ENCODE data around the gene UNK. TPM values are rescaled to one million over a fixed set of nuclear protein-coding genes. Genes with fewer than 3 reads are reported as not detected.

UNK gene
- total and polyA plus RNA-seq, 2 donors (not counting 1 experiment from before 2014, with no cell fraction given): 15.0 to 15.2 TPM

DNA sequence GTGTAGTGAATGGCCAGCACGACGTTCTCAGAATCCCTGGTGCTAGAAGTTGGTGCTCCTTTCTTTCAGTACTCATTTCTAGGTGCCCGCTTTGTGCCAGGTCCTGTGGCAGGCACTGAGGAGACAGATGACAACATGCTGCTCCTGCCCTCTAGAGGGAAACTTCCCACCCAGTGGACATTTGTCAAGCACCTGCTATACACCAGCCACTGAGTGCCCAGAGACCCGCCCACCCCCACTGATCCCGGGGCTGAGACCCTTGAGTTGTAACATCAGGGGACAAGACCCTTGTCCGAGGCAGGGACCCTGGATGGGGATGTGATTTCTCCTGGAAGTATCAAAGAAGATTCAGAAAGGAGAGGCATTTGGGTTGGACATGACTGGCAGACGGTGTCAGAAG lies 34.5 kb downstream of the UNK start:
- no peaks in the 10 kb centered on the region for H3K79me2 ChIP-seq (ENCODE audit: control insufficient read depth, insufficient read depth, low read length)

DNA sequence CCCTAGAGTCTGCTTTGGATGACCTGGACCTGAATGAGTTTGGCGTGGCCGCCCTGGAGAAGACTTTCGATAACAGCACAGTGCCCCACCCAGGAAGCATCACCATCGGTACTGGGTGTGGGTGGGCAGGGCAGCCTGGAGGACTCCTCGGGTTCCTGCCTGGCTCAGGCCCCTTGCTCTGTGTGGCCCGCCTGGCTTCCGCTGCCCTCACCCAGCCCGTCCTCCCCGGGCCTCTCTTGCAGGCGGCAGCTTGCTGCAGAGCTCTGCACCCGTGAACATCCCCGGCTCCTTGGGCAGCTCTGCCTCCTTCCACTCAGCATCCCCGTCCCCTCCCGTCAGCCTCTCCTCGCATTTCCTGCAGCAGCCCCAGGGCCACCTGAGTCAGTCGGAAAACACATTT lies 35.1 kb downstream of the UNK start:
- Histone ChIP-seq H3K4me3 (replicated peaks in 1 of 4; ENCODE audit: control extremely low read depth in 1 of 4, insufficient read depth in 1 of 4, low read depth in 3 of 4, low read length in 4 of 4) (no peak overlapping the region), H3K27ac (ENCODE audit: insufficient read depth, low read length) (no peak overlapping the region), H3K9me3 (ENCODE audit: control insufficient read depth, insufficient read depth, low read depth, low read length) (no peaks in the 10 kb centered on the region), H3K79me2 (ENCODE audit: control insufficient read depth, insufficient read depth, low read length) (no peaks in the 10 kb centered on the region), H3K4me2 (ENCODE audit: extremely low read depth, insufficient read depth, low read length) (no peak overlapping the region), H3K9ac (ENCODE audit: insufficient read depth, low read length) (no peak overlapping the region), H4K20me1 (ENCODE audit: control insufficient read depth, extremely low read depth, insufficient read depth, low read length) (no peaks in the 10 kb centered on the region), H3K4me1 (ENCODE audit: control insufficient read depth, extremely low read depth, insufficient read depth, low read length) (no peaks in the 10 kb centered on the region), H3K36me3 (ENCODE audit: control insufficient read depth, insufficient read depth, low read length) (peaks cover 20% of the 10 kb centered on the region), H3K27me3 (ENCODE audit: control insufficient read depth, insufficient read depth, low read length) (no peaks in the 10 kb centered on the region), H2AFZ (ENCODE audit: low read length) (no peak overlapping the region)
- no peak for DNase-seq (ENCODE audit: low read depth in 2 of 2)
- no peak for TF ChIP-seq EZH2 (IDR thresholded peaks at IDR 0.05; ENCODE audit: low read length, missing control alignments)
- TF ChIP-seq, protein P1, sequence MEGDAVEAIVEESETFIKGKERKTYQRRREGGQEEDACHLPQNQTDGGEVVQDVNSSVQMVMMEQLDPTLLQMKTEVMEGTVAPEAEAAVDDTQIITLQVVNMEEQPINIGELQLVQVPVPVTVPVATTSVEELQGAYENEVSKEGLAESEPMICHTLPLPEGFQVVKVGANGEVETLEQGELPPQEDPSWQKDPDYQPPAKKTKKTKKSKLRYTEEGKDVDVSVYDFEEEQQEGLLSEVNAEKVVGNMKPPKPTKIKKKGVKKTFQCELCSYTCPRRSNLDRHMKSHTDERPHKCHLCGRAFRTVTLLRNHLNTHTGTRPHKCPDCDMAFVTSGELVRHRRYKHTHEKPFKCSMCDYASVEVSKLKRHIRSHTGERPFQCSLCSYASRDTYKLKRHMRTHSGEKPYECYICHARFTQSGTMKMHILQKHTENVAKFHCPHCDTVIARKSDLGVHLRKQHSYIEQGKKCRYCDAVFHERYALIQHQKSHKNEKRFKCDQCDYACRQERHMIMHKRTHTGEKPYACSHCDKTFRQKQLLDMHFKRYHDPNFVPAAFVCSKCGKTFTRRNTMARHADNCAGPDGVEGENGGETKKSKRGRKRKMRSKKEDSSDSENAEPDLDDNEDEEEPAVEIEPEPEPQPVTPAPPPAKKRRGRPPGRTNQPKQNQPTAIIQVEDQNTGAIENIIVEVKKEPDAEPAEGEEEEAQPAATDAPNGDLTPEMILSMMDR (conservative IDR thresholded peaks at IDR 0.05 in 1 of 2, IDR thresholded peaks at IDR 0.05 in 1 of 2; ENCODE audit: low read depth in 1 of 2, low read length in 2 of 2): no peak

More for the DNA sequence above, 34.5 kb downstream of the UNK start:
- no peaks in the 10 kb centered on the region for H3K4me1 ChIP-seq (ENCODE audit: control insufficient read depth, extremely low read depth, insufficient read depth, low read length)
- no peak overlapping the region for H3K9ac ChIP-seq (ENCODE audit: insufficient read depth, low read length)
- no peaks in the 10 kb centered on the region for H3K9me3 ChIP-seq (ENCODE audit: control insufficient read depth, insufficient read depth, low read depth, low read length)
- no peak for DNase-seq (ENCODE audit: low read depth in 2 of 2)
- H3K27me3 ChIP-seq (ENCODE audit: control insufficient read depth, insufficient read depth, low read length): no peaks in the 10 kb centered on the region
- H3K27ac ChIP-seq (ENCODE audit: insufficient read depth, low read length): no peak overlapping the region
- H2AFZ ChIP-seq (ENCODE audit: low read length): no peak overlapping the region
- no peak overlapping the region for H3K4me2 ChIP-seq (ENCODE audit: extremely low read depth, insufficient read depth, low read length)
- TF ChIP-seq EZH2 (IDR thresholded peaks at IDR 0.05; ENCODE audit: low read length, missing control alignments): no peak
- TF ChIP-seq, protein P1 (conservative IDR thresholded peaks at IDR 0.05 in 1 of 2, IDR thresholded peaks at IDR 0.05 in 1 of 2; ENCODE audit: low read depth in 1 of 2, low read length in 2 of 2): no peak
- H3K36me3 ChIP-seq (ENCODE audit: control insufficient read depth, insufficient read depth, low read length): peaks cover 22% of the 10 kb centered on the region
- no peaks in the 10 kb centered on the region for H4K20me1 ChIP-seq (ENCODE audit: control insufficient read depth, extremely low read depth, insufficient read depth, low read length)
- no peak overlapping the region for H3K4me3 ChIP-seq (replicated peaks in 1 of 4; ENCODE audit: control extremely low read depth in 1 of 4, insufficient read depth in 1 of 4, low read depth in 3 of 4, low read length in 4 of 4)

DNA sequence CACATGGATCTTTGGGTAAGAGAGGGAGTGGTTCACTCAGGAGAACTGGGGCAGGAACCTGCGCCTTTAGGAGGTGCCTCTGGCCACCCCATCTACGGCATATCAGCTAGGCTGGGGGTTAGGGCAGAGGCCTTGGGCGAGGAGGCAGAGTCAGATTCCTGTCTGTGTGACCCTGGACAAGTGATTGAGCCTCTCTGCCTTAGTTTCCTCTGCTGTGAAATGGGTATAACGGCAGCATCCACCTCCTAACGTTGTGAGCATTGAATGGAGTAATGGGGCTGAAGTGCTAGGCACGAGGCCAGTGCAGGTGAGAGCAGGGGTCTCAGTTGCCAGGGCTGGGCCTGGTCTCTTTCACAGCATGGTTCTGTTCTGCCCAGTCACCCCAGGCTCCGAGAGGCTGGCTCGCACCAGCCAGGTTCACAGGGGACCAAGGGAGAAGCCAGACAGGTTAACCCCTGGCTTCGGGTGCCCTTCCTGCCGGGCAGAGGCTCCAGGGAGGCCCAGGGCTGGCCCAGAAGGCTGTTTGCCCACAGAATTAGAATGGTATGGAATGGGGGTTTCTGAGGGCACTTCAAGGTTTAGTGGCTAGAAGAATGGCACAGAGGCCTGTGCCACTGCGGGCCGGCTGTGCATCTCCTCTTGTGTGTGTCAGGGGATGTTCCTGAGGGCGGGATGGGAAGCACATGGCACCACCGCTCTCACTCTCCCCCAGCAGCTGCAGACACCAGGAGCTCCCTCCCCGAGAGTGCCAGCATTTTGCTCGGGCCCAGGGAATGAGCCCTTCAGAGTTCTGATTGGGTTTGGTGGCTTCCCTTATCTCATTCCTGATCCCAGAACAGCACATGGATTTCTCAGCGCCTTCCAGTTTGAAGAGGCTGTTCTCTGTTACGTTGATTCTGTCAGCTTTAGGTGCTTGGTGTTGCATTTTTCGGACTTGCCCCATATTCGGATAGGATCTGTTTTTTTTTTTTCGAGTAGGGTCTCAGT lies 35.8 kb downstream of the UNK start:
- Histone ChIP-seq H3K9me3 (ENCODE audit: control insufficient read depth, insufficient read depth, low read depth, low read length) (no peaks in the 10 kb centered on the region), H3K9ac (ENCODE audit: insufficient read depth, low read length) (no peak overlapping the region), H3K27ac (ENCODE audit: insufficient read depth, low read length) (no peak overlapping the region), H2AFZ (ENCODE audit: low read length) (no peak overlapping the region), H3K79me2 (ENCODE audit: control insufficient read depth, insufficient read depth, low read length) (no peaks in the 10 kb centered on the region), H3K4me3 (replicated peaks in 1 of 4; ENCODE audit: control extremely low read depth in 1 of 4, insufficient read depth in 1 of 4, low read depth in 3 of 4, low read length in 4 of 4) (no peak overlapping the region), H3K36me3 (ENCODE audit: control insufficient read depth, insufficient read depth, low read length) (peaks cover 17% of the 10 kb centered on the region), H4K20me1 (ENCODE audit: control insufficient read depth, extremely low read depth, insufficient read depth, low read length) (no peaks in the 10 kb centered on the region), H3K27me3 (ENCODE audit: control insufficient read depth, insufficient read depth, low read length) (no peaks in the 10 kb centered on the region), H3K4me1 (ENCODE audit: control insufficient read depth, extremely low read depth, insufficient read depth, low read length) (no peaks in the 10 kb centered on the region), H3K4me2 (ENCODE audit: extremely low read depth, insufficient read depth, low read length) (no peak overlapping the region)
- DNase-seq (ENCODE audit: low read depth in 2 of 2): no peak
- TF ChIP-seq, protein P1 (conservative IDR thresholded peaks at IDR 0.05 in 1 of 2, IDR thresholded peaks at IDR 0.05 in 1 of 2; ENCODE audit: low read depth in 1 of 2, low read length in 2 of 2): no peak
- no peak for TF ChIP-seq EZH2 (IDR thresholded peaks at IDR 0.05; ENCODE audit: low read length, missing control alignments)
